Measurements from ENCODE around the gene CDS1.
"Not testable (repeated sequence)": the region's sequence is repeated elsewhere in the genome, so short reads cannot be mapped to it uniquely, and the experiment has no call there.

The CDS1 gene

DNA sequence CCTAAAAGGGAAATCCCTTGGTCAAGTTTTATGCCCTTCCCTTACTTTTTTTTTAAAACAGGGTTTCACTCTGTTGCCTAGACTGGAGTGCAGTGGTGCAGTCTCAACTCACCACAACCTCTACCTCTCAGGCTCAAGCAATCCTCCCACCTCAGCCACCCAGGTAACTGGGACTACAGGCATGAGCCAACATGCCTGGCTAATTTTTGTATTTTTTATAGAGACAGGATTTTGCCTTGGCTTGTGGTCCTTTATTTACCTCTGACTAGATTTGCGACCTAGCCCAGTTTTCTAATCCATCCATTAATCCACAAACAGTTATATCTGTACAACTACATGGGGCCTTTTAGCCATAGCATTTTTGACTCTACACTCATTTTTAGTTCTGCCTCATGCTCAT is 23.7 kb downstream of the CDS1 start:
- no peak for DNase-seq (ENCODE audit: low read depth in 3 of 3, low spot score in 1 of 3)

DNA sequence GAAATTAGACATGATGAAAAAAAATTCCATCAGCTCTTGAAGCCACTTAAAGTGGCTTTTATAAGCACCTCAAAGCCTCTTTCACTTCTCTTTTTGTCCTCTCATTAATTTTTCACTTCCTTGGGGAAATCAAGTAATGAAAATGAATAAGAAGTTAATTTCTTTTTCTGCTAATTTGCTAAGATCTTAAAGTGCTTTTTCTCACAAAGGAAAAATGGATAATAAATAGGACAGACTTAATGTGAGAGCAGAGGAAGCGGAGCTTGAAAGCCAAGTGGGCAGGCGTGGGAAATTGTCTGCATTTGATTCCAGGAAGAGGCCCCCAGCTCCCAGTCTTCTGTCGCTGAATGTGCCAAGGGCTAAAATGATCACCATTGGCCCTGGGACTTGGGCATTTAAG is 28.6 kb downstream of the CDS1 start:
- no peak for DNase-seq (ENCODE audit: low read depth in 3 of 3, low spot score in 1 of 3)

DNA sequence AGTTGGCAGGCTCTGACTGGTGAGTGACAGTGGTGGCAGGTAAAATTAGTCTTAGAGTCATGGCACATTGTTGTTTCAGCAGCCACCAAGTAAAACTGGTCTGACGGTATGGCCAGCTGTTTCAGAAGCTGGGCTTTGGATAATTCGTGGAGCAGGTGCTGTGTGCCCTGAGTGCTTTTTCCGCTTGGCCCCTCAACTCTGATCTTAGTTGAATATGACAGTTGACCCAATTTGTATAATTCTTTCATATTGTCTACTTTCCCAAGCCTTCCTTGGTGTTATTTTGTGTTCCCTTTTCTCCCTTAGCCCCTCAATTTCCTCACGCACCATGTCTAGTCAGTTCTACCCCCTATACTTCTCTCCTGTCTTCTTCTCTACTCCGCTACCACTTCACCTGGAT is 32.0 kb downstream of the CDS1 start:
- no peak for DNase-seq (ENCODE audit: low read depth in 3 of 3, low spot score in 1 of 3)

DNA sequence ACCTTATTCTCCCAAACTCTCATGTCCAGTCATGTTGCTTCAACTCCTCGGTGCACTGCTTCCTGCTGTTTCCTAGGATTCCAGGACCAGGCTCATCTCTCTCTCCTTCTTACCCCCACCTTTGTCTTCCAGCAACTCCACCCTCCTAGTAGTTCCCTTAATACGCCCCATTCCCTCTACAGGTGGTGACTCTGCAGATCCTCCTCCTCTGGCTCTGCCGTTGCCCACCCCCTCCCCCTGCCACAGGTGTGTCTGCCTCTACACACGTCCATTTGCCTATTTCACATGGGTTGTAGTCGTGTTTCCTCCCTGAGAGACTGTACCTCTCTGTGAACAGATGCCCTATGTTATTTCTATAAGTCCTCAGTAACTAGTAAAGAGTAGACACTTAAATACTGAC is 32.4 kb downstream of the CDS1 start:
- no peak for DNase-seq (ENCODE audit: low read depth in 3 of 3, low spot score in 1 of 3)

GRCh38 chr4:84622959-84623358 is 40.0 kb downstream of the CDS1 start:
- DNase-seq (ENCODE audit: low read depth in 3 of 3, low spot score in 1 of 3): no peak

DNA sequence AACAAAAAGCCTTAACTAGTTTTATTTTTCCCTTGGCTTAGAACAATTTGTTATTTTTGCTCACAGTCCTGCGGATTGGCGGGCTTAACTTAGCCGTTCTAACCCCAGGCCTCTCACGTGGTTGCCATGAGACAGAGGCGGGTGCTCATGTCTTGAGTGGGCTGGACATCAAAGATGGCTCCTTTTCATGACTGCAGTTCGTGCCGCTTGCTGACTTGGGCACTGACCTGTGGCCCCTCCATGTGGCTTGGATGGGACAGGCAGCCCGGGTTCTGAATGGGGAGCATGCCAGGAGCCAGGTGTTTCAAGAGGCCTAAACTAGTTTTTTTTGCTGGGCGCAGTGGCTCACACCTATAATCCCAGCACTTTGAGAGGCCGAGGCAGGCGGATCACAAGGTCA is 40.7 kb downstream of the CDS1 start:
- DNase-seq (ENCODE audit: low read depth in 3 of 3, low spot score in 1 of 3): no peak

DNA sequence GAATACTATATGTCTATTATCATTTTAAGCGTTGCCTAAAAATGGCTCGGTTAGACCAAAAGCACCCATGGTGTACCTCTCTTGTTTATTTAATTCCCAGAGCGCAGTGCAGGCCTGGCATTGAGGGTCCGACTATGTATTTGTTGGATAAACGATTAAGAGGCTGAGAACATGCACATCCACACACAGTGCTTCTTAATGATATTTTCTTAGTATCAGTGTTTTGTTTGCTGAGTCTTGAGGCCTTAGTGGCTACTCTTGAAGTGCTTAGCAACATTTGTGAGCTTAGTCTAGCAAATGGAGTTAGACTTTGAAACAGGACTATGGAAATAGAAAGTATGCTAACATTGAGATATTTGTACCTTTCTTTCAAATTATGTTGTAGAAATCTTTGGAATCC is 43.7 kb downstream of the CDS1 start:
- DNase-seq (ENCODE audit: low read depth in 3 of 3, low spot score in 1 of 3): no peak

DNA sequence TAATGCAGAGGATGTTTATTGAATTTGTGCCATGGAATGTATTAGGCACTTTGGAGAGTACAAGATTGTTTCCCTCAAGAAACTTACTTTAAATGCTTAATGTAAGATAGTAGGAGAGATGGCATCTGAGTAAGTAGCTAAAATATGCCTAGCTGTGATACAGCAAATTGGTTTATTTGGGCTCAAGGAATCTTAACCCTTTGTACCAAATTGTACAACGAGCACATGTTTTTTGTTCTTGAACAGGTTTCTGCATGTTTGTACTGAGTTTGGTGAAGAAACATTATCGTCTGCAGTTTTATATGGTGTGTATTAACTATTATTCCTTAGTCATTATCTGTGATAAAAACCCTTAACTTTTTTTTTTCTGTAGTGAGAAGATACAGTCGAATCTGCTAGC is 48.6 kb downstream of the CDS1 start:
- DNase-seq (ENCODE audit: low read depth in 3 of 3, low spot score in 1 of 3): no peak

DNA sequence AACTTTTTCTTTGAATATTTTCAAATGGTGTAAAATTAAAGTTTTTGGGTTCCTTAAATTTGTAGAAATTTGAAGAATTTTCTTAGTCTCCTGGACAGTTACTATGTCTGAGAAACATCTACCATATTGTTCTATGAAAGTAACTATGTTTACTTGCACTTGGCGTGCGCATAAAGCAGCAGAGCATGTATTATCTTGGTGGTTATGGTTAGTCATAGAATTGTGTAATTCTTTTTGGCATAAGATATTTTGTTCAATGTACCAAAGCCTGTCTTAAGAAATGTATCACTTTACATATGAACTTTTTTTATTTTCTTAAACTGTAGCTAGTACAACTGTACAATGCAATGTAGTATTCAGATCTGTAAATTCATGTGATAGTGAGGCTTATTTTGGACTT is 49.2 kb downstream of the CDS1 start:
- DNase-seq (ENCODE audit: low read depth in 3 of 3, low spot score in 1 of 3): no peak

DNA sequence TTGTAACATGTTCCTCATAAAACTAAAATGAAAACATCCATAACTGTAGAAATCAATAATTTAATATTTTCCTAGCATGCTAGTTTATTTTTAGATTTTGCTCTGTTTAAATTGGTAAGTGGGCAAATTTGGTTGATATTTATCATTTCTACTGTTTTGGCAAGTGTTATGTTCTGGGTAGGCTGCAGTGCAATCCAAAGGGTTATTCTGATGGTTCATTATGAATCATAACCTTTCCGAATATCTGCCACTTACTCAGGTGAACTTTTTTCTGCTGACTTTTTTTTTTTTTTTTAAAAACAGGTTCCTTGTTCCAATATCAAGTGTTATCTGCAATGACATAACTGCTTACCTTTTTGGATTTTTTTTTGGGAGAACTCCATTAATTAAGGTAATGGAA is 52.0 kb downstream of the CDS1 start:
- DNase-seq (ENCODE audit: low read depth in 3 of 3, low spot score in 1 of 3): no peak

DNA sequence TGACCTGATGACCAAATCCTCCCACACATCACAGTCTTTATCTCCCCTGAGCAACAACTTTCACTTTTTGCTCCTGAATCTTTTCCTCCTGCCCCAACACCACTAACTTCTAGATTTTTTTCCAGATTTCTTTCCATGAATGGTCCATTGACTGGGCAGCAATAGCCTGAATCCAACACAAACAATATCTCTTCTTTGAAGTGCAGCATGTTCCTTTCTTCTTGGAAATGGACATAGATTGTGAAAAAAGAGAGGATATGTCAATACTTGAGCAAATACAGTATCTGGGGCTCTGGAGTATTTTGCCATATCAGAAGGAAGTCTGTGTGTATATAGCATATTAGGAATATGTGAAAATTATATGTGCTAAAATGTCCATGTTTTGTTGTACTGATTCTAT is 55.2 kb downstream of the CDS1 start:
- no peak for DNase-seq (ENCODE audit: low read depth in 3 of 3, low spot score in 1 of 3)

DNA sequence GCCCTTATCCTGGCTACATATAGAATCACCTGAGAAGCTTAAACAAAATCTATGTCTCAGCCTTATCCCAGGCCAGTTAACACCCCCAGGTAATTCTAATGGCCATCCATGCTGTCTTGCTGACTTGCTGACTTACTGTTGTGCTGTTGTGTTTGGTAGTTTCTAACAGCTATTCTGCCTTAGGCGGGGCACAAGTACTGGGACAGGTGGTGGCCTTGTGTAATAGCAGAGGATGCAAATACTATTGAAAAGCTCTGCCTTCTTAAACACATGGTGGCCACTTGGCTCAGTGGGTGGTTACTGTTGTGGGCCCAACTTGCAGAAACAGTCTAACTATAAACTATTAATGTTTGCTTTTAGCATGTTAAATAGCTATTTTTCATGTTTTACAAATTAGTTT is 56.2 kb downstream of the CDS1 start:
- no peak for DNase-seq (ENCODE audit: low read depth in 3 of 3, low spot score in 1 of 3)

- no peak for DNase-seq (ENCODE audit: low read depth in 3 of 3, low spot score in 1 of 3)
Observed at GRCh38 chr4:84644087-84644486, 61.2 kb downstream of the CDS1 start.

DNA sequence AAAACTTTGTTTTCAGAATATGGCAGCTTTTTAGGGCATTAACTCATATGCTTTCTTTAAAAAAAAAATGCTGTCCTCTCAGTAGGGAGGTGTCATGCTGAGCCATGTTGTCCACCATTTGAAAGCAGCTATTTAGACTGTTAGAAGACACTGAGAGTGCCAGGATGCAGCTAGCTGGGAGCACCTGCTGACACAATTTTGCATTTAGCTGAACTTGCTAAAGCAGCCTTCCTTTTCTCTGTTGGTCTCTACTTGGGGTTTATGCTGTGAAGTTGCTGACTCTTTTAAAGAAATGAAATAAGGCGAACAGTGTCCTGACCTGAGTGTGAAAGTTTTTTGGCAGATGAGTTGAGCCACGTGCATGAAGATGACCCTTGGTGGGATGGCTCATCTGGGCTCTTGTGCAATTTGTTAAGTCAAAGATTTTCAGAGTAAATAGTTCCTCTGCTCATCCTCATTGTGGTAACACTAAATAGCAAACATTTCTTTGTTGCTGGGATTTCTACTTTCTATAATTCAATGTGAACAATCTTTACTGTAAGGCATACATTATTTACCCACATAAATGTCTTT is 64.5 kb downstream of the CDS1 start:
- no peak for DNase-seq (ENCODE audit: low read depth in 3 of 3, low spot score in 1 of 3)

GRCh38 chr4:84648178-84648577 is 65.3 kb downstream of the CDS1 start:
- DNase-seq (ENCODE audit: low read depth in 3 of 3, low spot score in 1 of 3): no peak

DNA sequence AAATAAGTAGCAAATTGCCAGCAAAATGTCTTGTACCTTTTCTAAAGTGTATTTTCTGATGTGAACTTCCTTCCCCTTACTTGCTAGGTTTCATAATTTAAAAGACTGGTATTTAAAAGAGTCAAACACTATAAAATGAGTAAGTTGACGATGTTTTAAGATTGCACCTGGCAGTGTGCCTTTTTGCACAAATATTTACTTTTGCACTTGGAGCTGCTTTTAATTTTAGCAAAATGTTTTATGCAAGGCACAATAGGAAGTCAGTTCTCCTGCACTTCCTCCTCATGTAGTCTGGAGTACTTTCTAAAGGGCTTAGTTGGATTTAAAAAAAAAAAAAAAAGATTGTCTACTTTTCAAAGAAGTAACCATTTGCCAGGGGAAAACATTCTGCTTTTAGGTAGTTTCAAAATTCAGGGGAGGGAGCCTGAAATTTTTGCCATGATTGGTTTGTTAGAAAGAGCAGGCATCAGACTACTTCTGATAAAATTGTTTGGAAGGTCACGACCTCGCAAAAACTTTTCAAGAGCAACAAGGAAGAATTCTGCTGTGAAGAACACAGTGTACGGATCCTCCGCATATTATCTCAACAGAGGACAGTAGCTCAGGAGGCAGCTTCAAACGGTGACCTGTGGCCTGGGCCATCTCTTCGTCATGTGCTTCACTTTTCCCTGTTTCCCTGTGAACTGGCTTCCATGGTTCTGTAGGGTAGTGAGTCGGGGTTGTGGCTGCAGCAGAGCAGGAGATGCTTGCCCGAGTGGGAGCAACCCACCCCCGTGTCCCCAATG is 66.1 kb downstream of the CDS1 start:
- no peak for DNase-seq (ENCODE audit: low read depth in 3 of 3, low spot score in 1 of 3)

- DNase-seq (ENCODE audit: low read depth in 3 of 3, low spot score in 1 of 3): no peak
Observed at GRCh38 chr4:84651499-84651898, 68.6 kb downstream of the CDS1 start.

GRCh38 chr4:84652478-84652877 is 69.6 kb downstream of the CDS1 start:
- no peak for DNase-seq (ENCODE audit: low read depth in 3 of 3, low spot score in 1 of 3)

GRCh38 chr4:84660606-84661005 is 77.7 kb downstream of the CDS1 start:
- no peak for DNase-seq (ENCODE audit: low read depth in 3 of 3, low spot score in 1 of 3)

DNA sequence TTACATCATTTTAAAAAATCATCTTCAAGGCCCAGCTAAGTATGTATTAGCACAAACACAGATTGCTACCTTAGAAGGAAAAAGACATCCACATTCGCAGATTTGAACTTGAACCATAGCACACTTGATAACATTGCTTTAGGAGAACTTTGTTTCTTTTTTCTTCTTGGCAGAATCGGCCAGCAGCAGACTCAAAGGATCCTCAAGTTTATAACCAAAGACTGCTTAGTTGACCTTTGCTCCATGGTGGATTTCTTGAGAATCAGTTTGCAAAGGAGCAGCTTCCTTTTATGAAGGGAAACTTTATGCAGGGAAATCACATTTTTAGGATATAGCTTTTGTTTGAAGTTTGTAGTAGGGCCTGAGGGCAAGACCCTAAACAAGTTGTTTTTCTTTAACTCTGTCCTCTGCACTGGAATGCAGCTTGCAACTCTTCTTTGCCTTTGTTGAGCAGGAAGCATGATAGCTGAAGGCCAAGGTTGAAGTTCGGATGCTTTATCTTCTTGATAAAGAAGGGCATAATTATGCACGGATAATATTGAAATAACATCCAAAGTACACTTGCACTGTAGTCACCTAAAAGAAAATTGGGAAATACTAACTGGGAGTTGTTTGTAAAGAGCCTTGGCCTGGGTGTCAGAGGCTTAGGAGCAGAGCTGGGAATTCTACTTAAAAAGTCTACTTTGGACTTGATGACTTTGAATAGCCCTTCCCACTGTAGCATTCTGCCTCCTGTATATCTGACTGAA is 78.4 kb downstream of the CDS1 start:
- no peak for DNase-seq (ENCODE audit: low read depth in 3 of 3, low spot score in 1 of 3)

GRCh38 chr4:84664767-84665166 is 81.8 kb downstream of the CDS1 start:
- DNase-seq (ENCODE audit: low read depth in 3 of 3, low spot score in 1 of 3): not testable (repeated sequence)

DNA sequence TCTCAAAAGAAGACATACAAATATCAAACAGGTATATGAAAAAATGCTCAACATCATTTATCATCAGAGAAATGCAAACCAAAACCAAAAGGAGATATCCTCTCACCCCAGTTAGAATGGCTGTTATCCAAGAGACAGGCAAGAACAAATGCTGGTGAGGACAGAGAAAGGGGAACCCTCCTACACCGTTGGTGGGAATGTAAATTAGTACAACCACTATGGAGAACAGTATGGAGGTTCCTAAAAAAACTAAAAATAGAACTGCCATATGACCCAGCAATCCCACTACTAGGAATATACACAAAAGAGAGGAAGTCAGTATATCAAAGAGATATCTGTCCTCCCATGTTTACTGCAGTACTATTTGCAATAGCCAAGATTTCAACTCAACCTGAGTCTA is 83.5 kb downstream of the CDS1 start:
- DNase-seq (ENCODE audit: low read depth in 3 of 3, low spot score in 1 of 3): no peak

Measured in stimulated activated CD4-positive, alpha-beta T cell treated with anti-CD3 and anti-CD28 coated beads, TNF-alpha, amount 100 ng/mL, for 1 hour (primary cell).